Smooth muscle cell (in vitro differentiated cells): ENCODE data around the gene VPS18. TPM values are rescaled to one million over a fixed set of nuclear protein-coding genes. Genes with fewer than 3 reads are reported as not detected.

Experiments used
- DNase-seq: peaks from one replicate; lab custom pipeline; 2025; ENCODE audit not compliant: unreplicated experiment; lab: John Stamatoyannopoulos, UW
- H2AFZ ChIP-seq: fragments of 200-600 bp; sonication (generic); 2 replicates; pipeline ENCODE4 v1.6.0; 2016; ENCODE audit warnings: antibody characterized with exemption, low read depth, mild to moderate bottlenecking
- H3F3A ChIP-seq: fragments of 200-600 bp; sonication (generic); 2 replicates; pipeline ENCODE4 v1.6.0; 2017; ENCODE audit warnings: antibody characterized with exemption, low read depth
- H3K27ac ChIP-seq: fragments of 200-600 bp; sonication (generic); 2 replicates; pipeline ENCODE4 v1.5.1; 2016; ENCODE audit warnings: low read depth, mild to moderate bottlenecking
- H3K27me3 ChIP-seq: fragments of 200-600 bp; sonication (generic); 2 replicates; pipeline ENCODE4 v1.6.1; 2016; ENCODE audit warnings: low read depth, mild to moderate bottlenecking
- H3K36me3 ChIP-seq: fragments of 200-600 bp; sonication (generic); 2 replicates; pipeline ENCODE4 v1.5.1; 2016; ENCODE audit warnings: low read depth
- H3K4me1 ChIP-seq: fragments of 200-600 bp; sonication (generic); 2 replicates; pipeline ENCODE4 v1.5.1; 2016; ENCODE audit warnings: low read depth
- H3K4me2 ChIP-seq: fragments of 200-600 bp; sonication (generic); 2 replicates; pipeline ENCODE4 v1.6.0; 2016; ENCODE audit warnings: mild to moderate bottlenecking
- H3K4me3 ChIP-seq: fragments of 200-600 bp; sonication (generic); 2 replicates; pipeline ENCODE4 v1.5.1; 2016; ENCODE audit warnings: mild to moderate bottlenecking
- H3K79me2 ChIP-seq: fragments of 200-600 bp; sonication (generic); 2 replicates; pipeline ENCODE4 v1.6.0; 2016; ENCODE audit warnings: low read depth, mild to moderate bottlenecking
- H3K9ac ChIP-seq: fragments of 200-600 bp; sonication (generic); 2 replicates; pipeline ENCODE4 v1.6.0; 2016; ENCODE audit warnings: low read depth
- H3K9me3 ChIP-seq: fragments of 200-600 bp; sonication (generic); replicated peaks from 2 replicates; pipeline ENCODE4 v1.5.1; 2016; ENCODE audit warnings: low read depth
- H4K20me1 ChIP-seq: fragments of 200-600 bp; sonication (generic); 2 replicates; pipeline ENCODE4 v1.6.0; 2016; ENCODE audit warnings: low read depth
- CTCF ChIP-seq: fragments of 200-600 bp; sonication (generic); IDR thresholded peaks from 2 replicates; pipeline ENCODE4 v1.5.1; 2017; ENCODE audit warnings: borderline replicate concordance, mild to moderate bottlenecking, antibody characterized with exemption; ENCODE audit not compliant: insufficient read depth, poor library complexity, severe bottlenecking
- WGBS: methylation state at CpG from one replicate; pipeline ENCODE4 v1.1.7; 2016; ENCODE audit warnings: low lambda C conversion rate; 5-methylcytosine and 5-hydroxymethylcytosine counted together
- polyA plus RNA-seq: library from polyadenylated mRNA; unstranded; fragments of >200 nt; fragmentation: Nextera tagmentation; extraction: Ambion mirVana; gene quantifications from 2 replicates; pipeline ENCODE4 v1.2.1, GENCODE V29; 2016
- total RNA-seq: library from RNA; depleted of rRNA; stranded (reverse); fragments of >200 nt; gene quantifications from 2 replicates; pipeline ENCODE4 v1.2.3, GENCODE V29; 2014

VPS18 gene
- total and polyA plus RNA-seq, 2 experiments from 2014 or later, result 14.2 to 17.2 TPM

- H3K27me3 ChIP-seq, result peaks cover 21% of the 10 kb centered on the region
- no peak overlapping the region for H3K4me2 ChIP-seq
- H3K9ac ChIP-seq, result no peak overlapping the region
- no peaks in the 10 kb centered on the region for H3K36me3 ChIP-seq
- 80% methylated on average over 5 of the region's 5 CpGs for WGBS
- DNase-seq, result no peak
- H3K9me3 ChIP-seq, result no peaks in the 10 kb centered on the region
- no peaks in the 10 kb centered on the region for H4K20me1 ChIP-seq
- H2AFZ ChIP-seq, result no peak overlapping the region
- TF ChIP-seq CTCF, result no peak
- H3F3A ChIP-seq, result no peaks in the 10 kb centered on the region
- H3K79me2 ChIP-seq, result no peaks in the 10 kb centered on the region
- no peak overlapping the region for H3K27ac ChIP-seq
- no peak overlapping the region for H3K4me3 ChIP-seq
- H3K4me1 ChIP-seq, result no peaks in the 10 kb centered on the region
These were observed 24.6 kb upstream of the VPS18 start for GRCh38 chr15:40869686-40870085.

- DNase-seq, result no peak
- Histone ChIP-seq H3K9me3 (no peaks in the 10 kb centered on the region), H2AFZ (no peak overlapping the region), H3K27me3 (peaks cover 21% of the 10 kb centered on the region), H3K36me3 (no peaks in the 10 kb centered on the region), H3K4me2 (no peak overlapping the region), H3K79me2 (no peaks in the 10 kb centered on the region), H3K9ac (no peak overlapping the region), H4K20me1 (no peaks in the 10 kb centered on the region), H3F3A (no peaks in the 10 kb centered on the region), H3K4me3 (no peak overlapping the region), H3K27ac (no peak overlapping the region), H3K4me1 (no peaks in the 10 kb centered on the region)
- no peak for TF ChIP-seq CTCF
- 93% methylated on average over 1 of the region's 1 CpG for WGBS
These were observed 23.5 kb upstream of the VPS18 start for GRCh38 chr15:40870716-40871115.

GRCh38 chr15:40871749-40872617 lies 22.3 kb upstream of the VPS18 start:
- Histone ChIP-seq H3K36me3 (no peaks in the 10 kb centered on the region), H3K4me2 (no peak overlapping the region), H3K27ac (peak overlapping the region; percentile 90), H3K79me2 (no peaks in the 10 kb centered on the region), H3F3A (no peaks in the 10 kb centered on the region), H3K9ac (peak overlapping the region; percentile 68), H3K4me1 (no peaks in the 10 kb centered on the region), H3K4me3 (no peak overlapping the region), H3K27me3 (peaks cover 21% of the 10 kb centered on the region), H2AFZ (no peak overlapping the region), H4K20me1 (no peaks in the 10 kb centered on the region), H3K9me3 (no peaks in the 10 kb centered on the region)
- TF ChIP-seq CTCF, result no peak
- DNase-seq, result no peak
- 66% methylated on average over 13 of the region's 13 CpGs for WGBS
